ENCODE data around the gene ATAT1.
"Not testable (repeated sequence)": the region's sequence is repeated elsewhere in the genome, so short reads cannot be mapped to it uniquely, and the experiment has no call there.

The ATAT1 gene

DNA sequence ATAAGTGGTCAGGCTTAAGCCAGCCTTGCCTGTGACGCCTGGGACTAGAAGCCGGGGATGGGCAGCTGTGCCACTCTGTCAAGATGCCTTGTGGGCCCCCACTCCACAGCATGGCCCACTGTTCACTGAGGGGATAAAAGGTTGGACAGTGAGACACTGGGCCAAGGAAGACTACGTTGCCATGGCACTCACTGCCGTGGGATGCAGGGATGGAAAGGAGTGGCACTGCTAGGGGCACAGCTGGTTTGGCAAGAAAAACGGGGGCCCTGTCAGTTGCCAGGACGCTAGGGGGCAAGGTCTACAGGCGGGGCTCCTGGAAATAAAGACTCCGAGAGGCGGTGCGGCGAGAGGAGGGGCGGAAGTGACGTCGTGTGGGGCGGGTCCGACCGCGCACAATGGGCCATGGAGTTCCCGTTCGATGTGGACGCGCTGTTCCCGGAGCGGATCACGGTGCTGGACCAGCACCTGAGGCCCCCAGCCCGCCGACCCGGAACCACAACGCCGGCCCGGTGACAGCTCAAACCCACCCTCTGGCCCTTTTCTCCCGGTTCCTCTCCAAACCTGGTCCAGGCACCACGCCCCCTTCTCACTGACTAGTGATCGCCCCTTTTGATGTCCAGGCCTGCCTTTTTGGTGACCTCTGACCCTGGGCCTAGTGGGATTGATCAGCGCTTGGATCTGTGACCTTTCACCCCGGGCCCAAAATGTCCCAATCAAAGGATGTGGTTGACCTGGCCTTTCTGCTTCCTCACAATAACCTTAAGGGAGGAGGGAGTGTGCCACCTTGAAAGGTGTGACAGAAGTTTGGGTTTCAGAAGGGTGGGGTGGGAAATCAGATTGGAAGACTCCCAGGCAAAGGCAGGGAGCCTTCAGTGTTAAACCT lies at the start of gene ATAT1:
Gene ATAT1 (plus strand): TSS at position 391 of the 883 bp plus-strand sequence.
- DNase-seq (ENCODE audit: low read depth, low spot score): no peak

DNA sequence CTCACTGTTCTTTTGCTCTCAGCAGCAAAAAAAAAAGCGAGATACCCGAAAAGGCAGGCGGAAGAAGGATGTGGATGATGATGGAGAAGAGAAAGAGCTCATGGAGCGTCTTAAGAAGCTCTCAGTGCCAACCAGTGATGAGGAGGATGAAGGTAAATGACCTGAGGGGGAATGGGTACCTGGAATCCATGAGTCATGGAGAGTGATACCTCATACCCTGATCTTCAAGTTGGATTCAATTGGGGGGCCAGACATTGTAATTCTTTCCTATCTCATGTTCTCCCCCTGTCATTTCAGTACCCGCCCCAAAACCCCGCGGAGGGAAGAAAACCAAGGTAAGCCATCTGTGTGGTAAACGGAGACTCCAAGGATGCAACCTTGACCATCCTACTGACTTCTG lies 48.6 kb upstream of the ATAT1 start:
- no peak for DNase-seq (ENCODE audit: low read depth, low spot score)

- no peak for DNase-seq (ENCODE audit: low read depth, low spot score)
Observed at GRCh38 chr6:30583921-30584320, 42.8 kb upstream of the ATAT1 start.

- DNase-seq (ENCODE audit: low read depth, low spot score): no peak
Observed at GRCh38 chr6:30589754-30590358, 36.8 kb upstream of the ATAT1 start.

- no peak for DNase-seq (ENCODE audit: low read depth, low spot score)
Observed at GRCh38 chr6:30590509-30590908, 36.2 kb upstream of the ATAT1 start.

DNA sequence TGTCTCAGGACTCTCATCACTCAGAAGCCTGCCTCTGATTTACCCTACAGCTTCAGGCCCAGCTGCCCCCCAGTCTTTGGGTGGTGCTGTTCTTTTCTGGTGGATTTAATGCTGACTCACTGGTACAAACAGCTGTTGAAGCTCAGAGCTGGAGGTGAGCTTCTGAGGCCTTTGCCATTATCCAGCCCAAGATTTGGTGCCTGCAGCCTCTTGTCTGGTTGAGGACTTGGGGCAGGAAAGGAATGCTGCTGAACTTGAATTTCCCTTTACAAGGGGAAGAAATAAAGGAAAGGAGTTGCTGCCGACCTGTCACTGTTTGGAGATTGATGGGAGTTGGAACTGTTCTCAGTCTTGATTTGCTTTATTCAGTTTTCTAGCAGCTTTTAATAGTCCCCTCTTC lies 35.7 kb upstream of the ATAT1 start:
- DNase-seq (ENCODE audit: low read depth, low spot score): no peak

GRCh38 chr6:30592287-30592686 lies 34.4 kb upstream of the ATAT1 start:
- DNase-seq (ENCODE audit: low read depth, low spot score): no peak

- not testable (repeated sequence) for DNase-seq (ENCODE audit: low read depth, low spot score)
Observed at GRCh38 chr6:30597315-30598144, 29.1 kb upstream of the ATAT1 start.

GRCh38 chr6:30598912-30599624 lies 27.6 kb upstream of the ATAT1 start:
- DNase-seq (ENCODE audit: low read depth, low spot score): no peak

- no peak for DNase-seq (ENCODE audit: low read depth, low spot score)
Observed at GRCh38 chr6:30599625-30600324, 26.9 kb upstream of the ATAT1 start.

GRCh38 chr6:30600451-30600961 lies 26.2 kb upstream of the ATAT1 start:
- DNase-seq (ENCODE audit: low read depth, low spot score): no peak

- DNase-seq (ENCODE audit: low read depth, low spot score): no peak
Observed at GRCh38 chr6:30601436-30601814, 25.2 kb upstream of the ATAT1 start.

GRCh38 chr6:30601815-30602641 lies 24.6 kb upstream of the ATAT1 start:
- no peak for DNase-seq (ENCODE audit: low read depth, low spot score)

DNA sequence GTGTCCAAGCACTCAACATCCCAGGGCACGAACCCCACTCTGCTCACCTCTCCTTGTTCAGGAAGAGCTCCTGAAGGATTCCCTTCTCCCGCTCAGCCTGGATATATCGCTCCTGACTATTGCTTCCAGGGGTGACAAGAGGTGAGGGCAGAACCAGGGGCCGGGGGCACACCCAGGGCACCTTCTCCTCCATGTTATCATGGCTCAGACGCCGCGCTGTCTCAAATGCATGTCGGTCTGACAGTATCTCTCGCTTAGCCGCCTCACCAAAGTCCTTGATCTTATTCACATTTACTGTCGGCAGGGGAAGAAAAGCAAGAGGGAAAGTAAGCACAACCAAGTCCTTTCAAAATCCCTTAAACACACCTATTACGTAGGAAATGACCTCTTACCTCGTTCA lies 22.7 kb upstream of the ATAT1 start:
- DNase-seq (ENCODE audit: low read depth, low spot score): no peak

DNA sequence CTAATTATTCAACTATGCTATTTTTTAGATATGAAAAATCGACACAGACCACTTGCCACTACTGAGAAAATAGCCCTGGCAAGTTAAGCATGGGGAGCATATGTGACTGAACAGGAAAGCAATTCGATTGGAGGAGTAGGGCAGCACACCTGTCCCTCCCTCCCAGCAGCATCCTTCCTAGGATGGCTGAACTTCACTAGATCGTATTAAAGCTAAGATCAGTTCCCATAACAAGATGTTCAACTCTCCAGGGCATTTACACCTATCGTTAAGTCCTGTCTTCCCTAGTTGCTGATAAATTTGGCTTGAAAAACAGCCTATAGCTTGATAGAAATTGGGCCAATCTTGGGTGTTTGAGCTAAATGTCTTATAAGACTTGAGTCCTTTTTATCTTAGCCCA lies 16.6 kb upstream of the ATAT1 start:
- DNase-seq (ENCODE audit: low read depth, low spot score): no peak

DNA sequence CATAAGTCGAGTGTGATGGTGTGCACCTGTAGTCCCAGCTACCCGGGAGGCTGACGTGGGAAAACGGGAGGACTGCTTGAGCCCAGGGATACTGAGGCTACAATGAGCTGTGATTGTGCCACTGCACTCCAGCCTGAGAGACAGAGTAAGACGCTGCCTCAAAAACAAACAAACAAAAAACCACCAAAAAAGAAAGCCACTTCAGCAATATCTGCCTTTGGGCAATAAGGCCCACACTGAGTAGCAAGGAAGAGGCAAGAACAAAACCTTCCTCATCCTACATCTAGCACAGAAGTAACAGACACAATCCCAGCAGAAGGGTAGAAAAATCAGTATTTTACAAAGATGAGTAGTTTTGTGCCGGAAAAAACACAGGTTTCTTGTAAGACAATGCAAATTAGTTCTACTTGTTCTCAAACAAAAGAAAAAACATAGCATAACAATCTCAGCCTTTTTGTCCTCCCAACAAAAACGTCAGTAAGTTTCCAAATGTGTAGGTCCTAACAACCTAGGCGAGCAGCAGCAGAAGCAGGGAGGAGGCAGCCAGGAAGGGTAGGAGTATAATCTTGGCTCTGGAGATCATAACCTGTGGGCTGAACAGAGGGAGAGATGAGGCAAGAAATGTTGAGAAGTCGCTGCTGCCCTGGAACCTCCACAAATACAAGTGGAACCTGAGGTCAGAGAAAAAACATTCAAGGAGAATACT lies 15.4 kb upstream of the ATAT1 start:
- DNase-seq (ENCODE audit: low read depth, low spot score): no peak

GRCh38 chr6:30611856-30612194 lies 14.8 kb upstream of the ATAT1 start:
- no peak for DNase-seq (ENCODE audit: low read depth, low spot score)

DNA sequence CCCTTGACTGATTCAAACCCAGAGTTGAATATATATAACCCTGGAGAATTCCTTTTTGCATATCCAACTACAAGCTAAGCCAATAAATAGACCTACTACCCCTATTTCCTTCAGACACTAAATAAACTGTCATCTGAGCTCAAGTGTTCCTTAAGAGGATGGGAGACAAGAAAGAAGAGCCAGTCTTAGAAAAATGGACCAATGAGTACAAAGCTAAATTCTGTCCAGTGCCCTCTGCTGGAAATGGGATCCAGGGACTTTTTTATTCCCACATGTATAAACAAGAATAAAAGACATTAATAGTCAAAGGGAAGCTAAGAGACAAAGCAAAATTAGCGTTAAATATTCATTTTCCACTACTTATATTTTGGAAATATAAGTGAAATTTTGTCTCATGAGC lies 14.5 kb upstream of the ATAT1 start:
- no peak for DNase-seq (ENCODE audit: low read depth, low spot score)

DNA sequence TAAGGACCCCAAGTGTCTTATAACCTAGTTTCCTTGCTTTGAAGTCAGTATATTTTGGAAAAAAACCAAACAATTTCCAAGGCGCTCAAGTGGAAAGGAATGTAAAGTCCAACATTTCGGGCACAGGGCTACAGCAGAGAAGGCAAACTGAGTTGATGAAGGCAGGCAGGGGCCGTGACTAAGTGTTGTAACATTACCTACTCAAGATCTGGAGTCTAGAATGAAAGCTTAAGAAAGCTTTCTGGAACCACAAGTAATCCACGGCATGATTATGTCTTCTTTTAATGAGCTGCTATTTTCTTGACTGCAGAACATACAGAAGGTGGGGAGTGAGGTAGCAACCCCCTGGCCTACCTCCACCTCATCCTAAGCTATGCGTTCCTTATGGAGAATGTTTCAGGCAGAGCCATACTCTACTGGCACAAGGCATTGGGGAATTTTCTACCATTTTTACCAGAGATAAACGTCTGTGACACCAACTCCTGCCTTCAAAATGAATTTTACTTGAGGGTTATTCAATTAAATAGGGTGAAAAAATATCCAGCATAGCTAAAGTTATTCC lies 13.9 kb upstream of the ATAT1 start:
- DNase-seq (ENCODE audit: low read depth, low spot score): no peak
